ENCODE measurements around the gene OBP2A.

OBP2A gene

DNA sequence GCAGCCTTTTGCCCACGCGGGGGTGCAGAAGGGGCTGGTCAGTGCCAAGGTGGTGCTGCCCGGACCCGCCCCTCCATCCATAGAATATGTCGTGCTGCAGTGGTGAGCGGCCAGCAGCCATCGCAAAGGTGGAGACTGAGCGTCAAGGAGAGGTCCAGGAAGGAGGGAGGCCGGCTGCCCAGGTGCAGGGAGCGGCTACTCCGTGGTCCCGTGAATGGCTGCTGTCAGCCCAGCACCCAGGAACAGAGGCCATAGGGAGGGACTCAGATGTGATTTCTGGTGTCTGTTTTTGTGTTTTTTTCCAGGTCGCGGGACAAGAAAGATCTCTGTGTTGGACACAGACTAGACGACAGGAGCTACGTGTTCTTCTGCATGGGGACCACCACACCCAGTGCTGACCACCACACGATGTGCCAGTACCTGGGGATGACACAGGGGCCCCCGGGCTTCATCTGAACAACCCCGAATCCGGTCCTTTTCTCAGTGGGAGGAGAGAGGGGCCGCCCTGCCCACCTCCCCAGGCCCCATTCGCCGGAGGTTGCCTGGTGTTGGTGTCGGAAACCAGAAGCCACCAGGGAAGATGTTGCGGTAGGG lies 44.7 kb downstream of the OBP2A start:
- Mint-ChIP-seq H3K27ac (no peak overlapping the region), H3K4me3 (no peak overlapping the region), H3K9me3 (peaks cover 0 to 4% of the 10 kb centered on the region in 2 donors), H3K27me3 (peaks cover 5 to 26% of the 10 kb centered on the region in 2 donors), H3K4me1 (no peaks in the 10 kb centered on the region), H3K36me3 (no peaks in the 10 kb centered on the region)
- DNase-seq = no peak
- ATAC-seq (replicated peaks) = no peak

DNA sequence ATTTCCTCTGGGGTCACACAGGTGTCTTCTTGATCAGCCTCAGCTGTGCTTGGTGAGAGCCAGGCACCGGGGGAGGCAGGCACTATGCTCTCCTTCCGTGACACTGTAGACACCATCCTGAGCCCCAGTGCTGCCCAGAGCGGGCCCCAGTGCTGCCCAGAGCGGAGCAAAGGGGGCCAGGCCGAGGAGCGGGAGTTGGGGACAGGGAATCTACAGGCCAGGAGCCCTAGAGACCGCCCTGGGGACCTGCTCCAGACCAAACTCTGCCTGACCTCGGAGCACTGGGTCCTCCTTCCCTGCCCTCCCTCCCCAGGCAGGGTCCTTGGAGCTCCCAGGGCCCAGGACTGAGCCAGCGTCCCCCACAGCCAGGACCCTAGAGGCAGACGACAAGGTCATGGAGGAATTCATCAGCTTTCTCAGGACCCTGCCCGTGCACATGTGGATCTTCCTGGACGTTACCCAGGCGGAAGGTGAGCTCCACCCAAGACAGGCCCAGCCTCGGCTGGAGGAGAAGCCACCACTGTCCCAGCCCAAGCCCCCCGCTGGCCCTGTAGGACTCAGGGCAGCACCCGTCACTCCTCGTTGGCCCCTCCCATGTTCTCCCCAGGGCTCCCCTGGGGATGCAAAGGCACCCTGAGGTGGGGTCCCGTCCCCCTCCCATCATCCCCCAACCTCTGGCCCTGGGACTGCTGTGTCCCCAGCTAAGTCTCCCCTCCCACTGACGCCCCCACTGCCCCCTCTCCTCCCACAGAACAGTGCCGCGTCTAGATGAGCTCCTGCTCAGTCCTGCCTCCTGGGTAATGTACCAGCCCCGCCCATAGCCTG lies 45.8 kb downstream of the OBP2A start:
- Mint-ChIP-seq H3K27me3 (peaks cover 12 to 20% of the 10 kb centered on the region in 2 donors), H3K4me1 (no peaks in the 10 kb centered on the region), H3K4me3 (no peak overlapping the region), H3K27ac (no peak overlapping the region), H3K9me3 (peaks cover 0 to 4% of the 10 kb centered on the region in 2 donors), H3K36me3 (no peaks in the 10 kb centered on the region)
- no peak for DNase-seq
- ATAC-seq (replicated peaks) = no peak

DNA sequence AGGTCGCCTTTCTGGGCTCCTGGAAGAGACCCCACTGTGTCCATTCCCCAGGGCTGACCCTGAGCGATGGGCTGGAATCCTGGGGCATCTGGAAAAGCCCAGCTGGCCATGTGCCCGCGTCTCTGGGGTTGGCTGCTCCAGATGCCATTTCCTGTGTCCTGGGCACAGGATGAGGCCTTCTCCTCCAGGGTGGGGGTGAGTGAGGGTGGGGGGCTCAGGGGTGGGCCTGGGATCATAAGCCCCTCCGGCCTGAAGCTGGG lies 46.3 kb downstream of the OBP2A start:
- Mint-ChIP-seq H3K4me1 (no peaks in the 10 kb centered on the region), H3K9me3 (peaks cover 0 to 4% of the 10 kb centered on the region in 2 donors), H3K27me3 (peaks cover 13 to 19% of the 10 kb centered on the region in 2 donors), H3K4me3 (no peak overlapping the region), H3K36me3 (no peaks in the 10 kb centered on the region), H3K27ac (no peak overlapping the region)
- no peak for DNase-seq
- no peak for ATAC-seq (replicated peaks)

DNA sequence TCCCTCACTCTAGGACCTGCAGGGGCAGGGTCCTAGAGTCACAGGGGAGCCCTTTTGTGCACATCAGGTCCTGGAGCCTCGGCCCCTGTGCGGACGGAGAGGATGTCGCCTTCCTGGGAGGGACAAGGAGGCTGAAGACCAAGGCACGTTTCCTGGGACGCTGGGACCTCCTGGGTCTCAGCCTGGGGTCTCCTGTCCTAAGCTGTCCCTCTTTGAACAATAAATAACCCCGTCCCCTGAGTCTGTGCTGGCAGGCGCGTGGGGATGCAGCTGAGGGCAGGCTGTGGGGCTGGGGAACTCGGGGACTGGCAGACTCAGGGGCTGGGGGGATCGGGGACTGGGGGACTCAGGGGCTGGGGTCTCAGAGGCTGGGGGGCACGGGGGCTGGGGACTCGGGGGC lies 46.7 kb downstream of the OBP2A start:
- H3K27ac Mint-ChIP-seq = no peak overlapping the region
- no peak overlapping the region for H3K4me3 Mint-ChIP-seq
- peaks cover 0 to 4% of the 10 kb centered on the region in 2 donors for H3K9me3 Mint-ChIP-seq
- peaks cover 13 to 19% of the 10 kb centered on the region in 2 donors for H3K27me3 Mint-ChIP-seq
- DNase-seq (no peak), ATAC-seq (replicated peaks) (no peak)
- no peaks in the 10 kb centered on the region for H3K4me1 Mint-ChIP-seq
- H3K36me3 Mint-ChIP-seq = no peaks in the 10 kb centered on the region

DNA sequence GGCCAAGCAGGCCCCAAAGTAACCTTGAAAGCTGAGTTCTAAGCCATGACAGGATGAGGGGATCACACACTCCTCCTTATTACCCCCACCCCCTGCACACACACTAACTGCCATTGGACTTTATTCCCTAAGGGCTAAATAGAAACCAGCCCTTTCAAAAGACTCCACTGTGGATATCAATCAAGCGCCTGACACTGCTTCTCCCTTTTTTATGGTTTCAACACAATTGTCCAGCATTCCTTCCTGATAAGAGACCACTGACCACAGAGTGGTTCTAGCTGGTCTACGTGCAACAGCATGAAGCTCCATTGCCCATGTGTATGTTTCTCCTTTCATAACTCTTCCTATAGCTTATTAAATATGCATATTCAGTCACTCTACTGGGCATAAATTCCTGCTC lies 50.3 kb downstream of the OBP2A start:
- no peak for ATAC-seq (replicated peaks)
- Mint-ChIP-seq H3K4me3 (no peak overlapping the region), H3K4me1 (no peaks in the 10 kb centered on the region), H3K36me3 (no peaks in the 10 kb centered on the region), H3K27me3 (peaks cover 25 to 26% of the 10 kb centered on the region in 2 donors), H3K9me3 (peaks cover 0 to 4% of the 10 kb centered on the region in 2 donors), H3K27ac (no peak overlapping the region)
- no peak for DNase-seq

Measured in stimulated activated naive B cell treated with anti-CD40 and anti-IgM and Interleukin-4, amounts not matched to agents 10 μg/mL and 1 μg/mL and 100 μg/mL, for 72 hours (primary cell).